A673 (cell line): ENCODE data around the gene LAMTOR4.
"Not testable (repeated sequence)": the region's sequence is repeated elsewhere in the genome, so short reads cannot be mapped to it uniquely, and the experiment has no call there.

Experiments
- CTCF ChIP-seq: fragments of 300-800, 200-600 bp; sonication (generic); conservative IDR thresholded peaks from 2 replicates; pipeline ENCODE4 v1.5.1; 2017; ENCODE audit warnings: low read depth, mild to moderate bottlenecking, antibody characterized with exemption, low read length, moderate library complexity, mixed read lengths
- EZH2 ChIP-seq: fragments of 200-600 bp; sonication (generic); IDR thresholded peaks from 2 replicates; pipeline ENCODE4 v1.6.1; 2017; ENCODE audit warnings: borderline replicate concordance, low read depth, mild to moderate bottlenecking, mixed read lengths, antibody characterized with exemption, low read length; ENCODE audit not compliant: poor library complexity, severe bottlenecking

GRCh38 chr7:100130220-100130607 is 18.5 kb upstream of the LAMTOR4 start:
- TF ChIP-seq CTCF, EZH2: not testable (repeated sequence)
